SU-DHL-6 (cell line): ENCODE data around the gene GUCA2A.

Experiments used
- CTCF ChIP-seq: fragments of 200-600 bp; sonication (generic); IDR thresholded peaks from one replicate; pipeline ENCODE4 v1.5.1; 2017; ENCODE audit warnings: antibody characterized with exemption, mild to moderate bottlenecking, low read length, moderate library complexity; ENCODE audit not compliant: insufficient read depth, poor library complexity, severe bottlenecking
- EZH2phosphoT487 ChIP-seq: fragments of 200-600 bp; sonication (generic), shearing (Covaris generic); conservative IDR thresholded peaks from 2 replicates; pipeline ENCODE4 v1.6.1; 2018; ENCODE audit warnings: mild to moderate bottlenecking, antibody characterized with exemption, low read length, moderate library complexity, mixed read lengths

GRCh38 chr1:42173155-42173933 lies 8.8 kb upstream of the GUCA2A start:
- TF ChIP-seq CTCF, result peak; percentile 98
- no peak for TF ChIP-seq EZH2phosphoT487
